ENCODE measurements around the gene NAV2. TPM values are rescaled to one million over a fixed set of nuclear protein-coding genes. Genes with fewer than 3 reads are reported as not detected.

NAV2 gene
- total and polyA plus RNA-seq, 2 experiments from 2014 or later = 26.0 to 45.0 TPM

DNA sequence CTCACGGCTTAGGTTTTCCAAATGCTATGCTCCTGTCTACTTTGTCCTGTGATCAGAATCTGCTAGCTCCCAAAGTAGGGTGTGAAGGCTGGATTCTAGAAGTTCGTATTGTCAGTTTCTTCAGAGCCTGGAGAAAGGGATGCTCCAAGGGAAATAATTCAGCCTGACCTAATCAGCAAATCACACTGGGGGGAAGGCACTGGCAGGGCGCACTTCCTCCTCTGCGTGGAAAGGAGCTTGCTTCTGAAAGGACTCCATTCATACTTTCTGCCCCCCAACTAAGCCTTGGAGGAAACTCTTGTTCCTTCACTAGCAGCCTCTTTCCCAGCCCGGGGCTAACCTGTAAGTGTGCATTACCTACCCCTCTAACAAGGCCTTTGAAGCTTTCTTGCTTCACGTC, 165.9 kb downstream of the NAV2 start:
- Histone ChIP-seq H3K9me2 (ENCODE audit: insufficient read depth) (no peaks in the 10 kb centered on the region), H3F3A (replicated peaks; ENCODE audit: low read depth) (peaks cover 5% of the 10 kb centered on the region; the same call in 1 of the 2 replicates), H4K20me1 (replicated peaks; ENCODE audit: insufficient read depth) (0 out of 2 replicates have a peak, but pooled peaks cover 3% of the 10 kb centered on the region), H3K27ac (ENCODE audit: low read depth) (peak overlapping the region; percentile 50; the same call in 1 of the 2 replicates), H3K36me3 (ENCODE audit: insufficient read depth) (peaks cover 5% of the 10 kb centered on the region), H3K4me1 (ENCODE audit: insufficient read depth) (peaks cover 10% of the 10 kb centered on the region), H2AFZ (no peak overlapping the region), H3K4me2 (no peak overlapping the region), H3K27me3 (ENCODE audit: insufficient read depth) (no peaks in the 10 kb centered on the region), H3K4me3 (no peak overlapping the region), H3K79me2 (replicated peaks; ENCODE audit: insufficient read depth) (0 out of 2 replicates have a peak, but pooled peaks cover 5% of the 10 kb centered on the region)
- no peaks in the 10 kb centered on the region for H3K9me3 Mint-ChIP-seq
- peaks cover 37% of the 10 kb centered on the region for H3K36me3 Mint-ChIP-seq (ENCODE audit: low read depth)
- TF ChIP-seq, protein P1, sequence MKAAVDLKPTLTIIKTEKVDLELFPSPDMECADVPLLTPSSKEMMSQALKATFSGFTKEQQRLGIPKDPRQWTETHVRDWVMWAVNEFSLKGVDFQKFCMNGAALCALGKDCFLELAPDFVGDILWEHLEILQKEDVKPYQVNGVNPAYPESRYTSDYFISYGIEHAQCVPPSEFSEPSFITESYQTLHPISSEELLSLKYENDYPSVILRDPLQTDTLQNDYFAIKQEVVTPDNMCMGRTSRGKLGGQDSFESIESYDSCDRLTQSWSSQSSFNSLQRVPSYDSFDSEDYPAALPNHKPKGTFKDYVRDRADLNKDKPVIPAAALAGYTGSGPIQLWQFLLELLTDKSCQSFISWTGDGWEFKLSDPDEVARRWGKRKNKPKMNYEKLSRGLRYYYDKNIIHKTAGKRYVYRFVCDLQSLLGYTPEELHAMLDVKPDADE (IDR thresholded peaks at IDR 0.05) = no peak
- TF ChIP-seq JUNB (IDR thresholded peaks at IDR 0.05; ENCODE audit: unreplicated experiment) (no peak), EZH2 (IDR thresholded peaks at IDR 0.05; ENCODE audit: low read depth, unreplicated experiment) (no peak)
- TF ChIP-seq, protein P2, sequence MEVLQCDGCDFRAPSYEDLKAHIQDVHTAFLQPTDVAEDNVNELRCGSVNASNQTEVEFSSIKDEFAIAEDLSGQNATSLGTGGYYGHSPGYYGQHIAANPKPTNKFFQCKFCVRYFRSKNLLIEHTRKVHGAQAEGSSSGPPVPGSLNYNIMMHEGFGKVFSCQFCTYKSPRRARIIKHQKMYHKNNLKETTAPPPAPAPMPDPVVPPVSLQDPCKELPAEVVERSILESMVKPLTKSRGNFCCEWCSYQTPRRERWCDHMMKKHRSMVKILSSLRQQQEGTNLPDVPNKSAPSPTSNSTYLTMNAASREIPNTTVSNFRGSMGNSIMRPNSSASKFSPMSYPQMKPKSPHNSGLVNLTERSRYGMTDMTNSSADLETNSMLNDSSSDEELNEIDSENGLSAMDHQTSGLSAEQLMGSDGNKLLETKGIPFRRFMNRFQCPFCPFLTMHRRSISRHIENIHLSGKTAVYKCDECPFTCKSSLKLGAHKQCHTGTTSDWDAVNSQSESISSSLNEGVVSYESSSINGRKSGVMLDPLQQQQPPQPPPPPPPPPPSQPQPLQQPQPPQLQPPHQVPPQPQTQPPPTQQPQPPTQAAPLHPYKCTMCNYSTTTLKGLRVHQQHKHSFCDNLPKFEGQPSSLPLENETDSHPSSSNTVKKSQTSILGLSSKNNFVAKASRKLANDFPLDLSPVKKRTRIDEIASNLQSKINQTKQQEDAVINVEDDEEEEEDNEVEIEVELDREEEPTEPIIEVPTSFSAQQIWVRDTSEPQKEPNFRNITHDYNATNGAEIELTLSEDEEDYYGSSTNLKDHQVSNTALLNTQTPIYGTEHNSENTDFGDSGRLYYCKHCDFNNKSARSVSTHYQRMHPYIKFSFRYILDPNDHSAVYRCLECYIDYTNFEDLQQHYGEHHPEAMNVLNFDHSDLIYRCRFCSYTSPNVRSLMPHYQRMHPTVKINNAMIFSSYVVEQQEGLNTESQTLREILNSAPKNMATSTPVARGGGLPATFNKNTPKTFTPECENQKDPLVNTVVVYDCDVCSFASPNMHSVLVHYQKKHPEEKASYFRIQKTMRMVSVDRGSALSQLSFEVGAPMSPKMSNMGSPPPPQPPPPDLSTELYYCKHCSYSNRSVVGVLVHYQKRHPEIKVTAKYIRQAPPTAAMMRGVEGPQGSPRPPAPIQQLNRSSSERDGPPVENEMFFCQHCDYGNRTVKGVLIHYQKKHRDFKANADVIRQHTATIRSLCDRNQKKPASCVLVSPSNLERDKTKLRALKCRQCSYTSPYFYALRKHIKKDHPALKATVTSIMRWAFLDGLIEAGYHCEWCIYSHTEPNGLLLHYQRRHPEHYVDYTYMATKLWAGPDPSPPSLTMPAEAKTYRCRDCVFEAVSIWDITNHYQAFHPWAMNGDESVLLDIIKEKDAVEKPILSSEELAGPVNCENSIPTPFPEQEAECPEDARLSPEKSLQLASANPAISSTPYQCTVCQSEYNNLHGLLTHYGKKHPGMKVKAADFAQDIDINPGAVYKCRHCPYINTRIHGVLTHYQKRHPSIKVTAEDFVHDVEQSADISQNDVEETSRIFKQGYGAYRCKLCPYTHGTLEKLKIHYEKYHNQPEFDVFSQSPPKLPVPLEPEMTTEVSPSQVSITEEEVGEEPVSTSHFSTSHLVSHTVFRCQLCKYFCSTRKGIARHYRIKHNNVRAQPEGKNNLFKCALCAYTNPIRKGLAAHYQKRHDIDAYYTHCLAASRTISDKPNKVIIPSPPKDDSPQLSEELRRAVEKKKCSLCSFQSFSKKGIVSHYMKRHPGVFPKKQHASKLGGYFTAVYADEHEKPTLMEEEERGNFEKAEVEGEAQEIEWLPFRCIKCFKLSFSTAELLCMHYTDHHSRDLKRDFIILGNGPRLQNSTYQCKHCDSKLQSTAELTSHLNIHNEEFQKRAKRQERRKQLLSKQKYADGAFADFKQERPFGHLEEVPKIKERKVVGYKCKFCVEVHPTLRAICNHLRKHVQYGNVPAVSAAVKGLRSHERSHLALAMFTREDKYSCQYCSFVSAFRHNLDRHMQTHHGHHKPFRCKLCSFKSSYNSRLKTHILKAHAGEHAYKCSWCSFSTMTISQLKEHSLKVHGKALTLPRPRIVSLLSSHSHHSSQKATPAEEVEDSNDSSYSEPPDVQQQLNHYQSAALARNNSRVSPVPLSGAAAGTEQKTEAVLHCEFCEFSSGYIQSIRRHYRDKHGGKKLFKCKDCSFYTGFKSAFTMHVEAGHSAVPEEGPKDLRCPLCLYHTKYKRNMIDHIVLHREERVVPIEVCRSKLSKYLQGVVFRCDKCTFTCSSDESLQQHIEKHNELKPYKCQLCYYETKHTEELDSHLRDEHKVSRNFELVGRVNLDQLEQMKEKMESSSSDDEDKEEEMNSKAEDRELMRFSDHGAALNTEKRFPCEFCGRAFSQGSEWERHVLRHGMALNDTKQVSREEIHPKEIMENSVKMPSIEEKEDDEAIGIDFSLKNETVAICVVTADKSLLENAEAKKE (CRISPR knock-in tag; IDR thresholded peaks at IDR 0.05) = no peak
- DNase-seq (ENCODE audit: low spot score) = no peak
- no peak overlapping the region for H3K4me3 Mint-ChIP-seq
- peaks cover 3% of the 10 kb centered on the region for H3K27me3 Mint-ChIP-seq (ENCODE audit: insufficient read depth, low read depth, poor library complexity)
- ATAC-seq = no peak
- H3K4me1 Mint-ChIP-seq = peaks cover 24% of the 10 kb centered on the region
- 0 out of 2 replicates have a peak overlapping the region, but pooled peaks have one; percentile 29 for H3K27ac Mint-ChIP-seq

All from GM23338 (cell line).